HCT116 (cell line): ENCODE data around the gene CKMT2. TPM values are rescaled to one million over a fixed set of nuclear protein-coding genes. Genes with fewer than 3 reads are reported as not detected.

ENCODE experiments used
- ATAC-seq: fragments of 200-7000 bp; cut with Tn5 transposase; 2 replicates; pipeline ENCODE4 v1.9.1; 2020; ENCODE audit warnings: mild to moderate bottlenecking, moderate library complexity
- BruUV-seq: library from RNA; stranded (reverse); fragments of 400-500 nt; replicated peaks from 2 replicates; lab custom pipeline; 2021; lab: Mats Ljungman, UMichigan
- CTCF ChIA-PET: fragments of 300-600 bp; sonication (Branson Sonifier 250); formaldehyde crosslinking; loops from one replicate; lab custom pipeline; 2021; ENCODE audit warnings: antibody characterized with exemption; lab: Charles Lee
- POLR2A ChIA-PET: fragments of 300-600, 350-600 bp; sonication (Branson Sonifier 250); formaldehyde crosslinking; loops from one replicate; lab custom pipeline; 2021; ENCODE audit warnings: antibody characterized with exemption; lab: Charles Lee
- RAD21 ChIA-PET, 2 experiments: fragments of 300-600 bp; sonication (Branson Sonifier 250); formaldehyde crosslinking; loops; one replicate each; lab custom pipeline; 2023; ENCODE audit warnings: low total read pairs in 2 of 2; ENCODE audit not compliant: uncharacterized antibody in 2 of 2, unreplicated experiment in 2 of 2, low non-redundant PET in 1 of 2; lab: Charles Lee
- DNase-seq: peaks from one replicate; pipeline ENCODE4 v3.0.0-alpha.2; 2010; ENCODE audit warnings: low read depth, low spot score
- H2AFZ ChIP-seq: fragments of 200-600 bp; shearing (Covaris generic), sonication (generic); 2 replicates; pipeline ENCODE4 v1.6.1; 2017; ENCODE audit warnings: low read depth, mixed run types, mixed read lengths, antibody characterized with exemption, low read length; ENCODE audit not compliant: poor library complexity, severe bottlenecking
- H3K27ac ChIP-seq: 2 replicates; pipeline ENCODE4 v1.5.1; 2012; ENCODE audit warnings: low read depth, low read length
- H3K27me3 ChIP-seq: fragments of 200-600 bp; sonication (generic); 2 replicates; pipeline ENCODE4 v1.6.1; 2016; ENCODE audit warnings: mixed run types, low read length, mixed read lengths; ENCODE audit not compliant: insufficient read depth
- H3K36me3 ChIP-seq, 2 experiments: fragments of 200-500 bp in 1 of 2; fragments of 200-600 bp in 1 of 2; sonication (Bioruptor generic) in 1 of 2; sonication (generic) in 1 of 2; 2 replicates each; pipeline versions ENCODE4 v1.5.1 to v1.6.1; 2014 to 2016; ENCODE audit warnings: low read length in 2 of 2, inconsistent platforms in 1 of 2, mixed read lengths in 1 of 2, mixed run types in 1 of 2; ENCODE audit not compliant: insufficient read depth in 2 of 2, control insufficient read depth in 1 of 2
- H3K4me1 ChIP-seq, 2 experiments: fragments of 200-600 bp in 1 of 2; sonication (generic) in 1 of 2; 2 replicates each; pipeline versions ENCODE4 v1.5.1 to v1.6.1; 2012 to 2017; ENCODE audit warnings: low read length in 2 of 2, inconsistent platforms in 1 of 2, mild to moderate bottlenecking in 1 of 2, mixed read lengths in 1 of 2, mixed run types in 1 of 2, moderate library complexity in 1 of 2; ENCODE audit not compliant: insufficient read depth in 2 of 2, control insufficient read depth in 1 of 2
- H3K4me2 ChIP-seq: fragments of 200-600 bp; sonication (generic); 2 replicates; pipeline ENCODE4 v1.6.1; 2017; ENCODE audit warnings: mixed run types, low read length, mixed read lengths
- H3K4me3 ChIP-seq, 2 experiments: fragments of 200-600 bp in 1 of 2; sonication (generic) in 1 of 2; replicated peaks in 1 of 2; 2 replicates each; pipeline ENCODE4 v1.5.1; 2011 to 2016; ENCODE audit warnings: low read length in 2 of 2, control low read depth in 1 of 2, low read depth in 1 of 2, mild to moderate bottlenecking in 1 of 2, mixed read lengths in 1 of 2, mixed run types in 1 of 2
- H3K79me2 ChIP-seq: fragments of 200-600 bp; sonication (generic); 2 replicates; pipeline ENCODE4 v1.6.1; 2017; ENCODE audit warnings: mild to moderate bottlenecking, mixed run types, low read length, moderate library complexity, mixed read lengths; ENCODE audit not compliant: insufficient read depth
- H3K9ac ChIP-seq: fragments of 200-600 bp; sonication (generic); 2 replicates; pipeline ENCODE4 v1.6.1; 2016; ENCODE audit warnings: low read length, mixed read lengths
- H3K9me2 ChIP-seq: fragments of 200-600 bp; sonication (generic), shearing (Covaris generic); 2 replicates; pipeline ENCODE4 v1.6.1; 2017; ENCODE audit warnings: mixed run types, mild to moderate bottlenecking, moderate library complexity; ENCODE audit not compliant: insufficient read depth
- H3K9me3 ChIP-seq, 2 experiments: fragments of 200-500 bp in 1 of 2; fragments of 200-600 bp in 1 of 2; sonication (Bioruptor generic) in 1 of 2; sonication (generic) in 1 of 2; 2 replicates each; pipeline ENCODE4 v1.6.1; 2014 to 2017; ENCODE audit warnings: low read length in 2 of 2, mixed read lengths in 2 of 2, inconsistent platforms in 1 of 2, low read depth in 1 of 2, mild to moderate bottlenecking in 1 of 2, mixed run types in 1 of 2, moderate library complexity in 1 of 2; ENCODE audit not compliant: control insufficient read depth in 1 of 2, insufficient read depth in 1 of 2
- H4K20me1 ChIP-seq: fragments of 200-600 bp; sonication (generic), shearing (Covaris generic); 2 replicates; pipeline ENCODE4 v1.6.1; 2017; ENCODE audit warnings: mixed run types, mild to moderate bottlenecking, moderate library complexity; ENCODE audit not compliant: insufficient read depth
- CBX3 ChIP-seq: IDR thresholded peaks from 2 replicates; pipeline ENCODE4 v1.6.1; 2012; ENCODE audit warnings: low read depth
- EGR1 ChIP-seq: IDR thresholded peaks from 2 replicates; pipeline ENCODE4 v1.6.1; 2012; ENCODE audit warnings: low read depth
- EZH2 ChIP-seq: fragments of 200-600 bp; sonication (generic); IDR thresholded peaks from 2 replicates; pipeline ENCODE4 v1.6.1; 2017; ENCODE audit warnings: antibody characterized with exemption, mixed run types
- FOSL1 ChIP-seq: IDR thresholded peaks from 2 replicates; pipeline ENCODE4 v1.6.1; 2012; ENCODE audit warnings: low read depth
- JUND ChIP-seq: IDR thresholded peaks from 2 replicates; pipeline ENCODE4 v1.6.1; 2012
- POLR2A ChIP-seq: IDR thresholded peaks from 2 replicates; pipeline ENCODE4 v1.7.0; 2011; ENCODE audit warnings: borderline replicate concordance; ENCODE audit not compliant: insufficient read depth, insufficient read length; ENCODE audit errors: extremely low read depth
- POLR2AphosphoS5 ChIP-seq: IDR thresholded peaks from 2 replicates; pipeline ENCODE4 v1.6.1; 2011; ENCODE audit warnings: mild to moderate bottlenecking, low read depth, low read length, moderate library complexity
- RAD21 ChIP-seq: IDR thresholded peaks from 2 replicates; pipeline ENCODE4 v1.6.1; 2012; ENCODE audit warnings: low read depth, mild to moderate bottlenecking
- SP1 ChIP-seq: IDR thresholded peaks from 2 replicates; pipeline ENCODE4 v1.6.1; 2012; ENCODE audit warnings: low read depth
- SRF ChIP-seq: IDR thresholded peaks from 2 replicates; pipeline ENCODE4 v1.6.1; 2012; ENCODE audit warnings: low read depth
- TCF7L2 ChIP-seq: IDR thresholded peaks from 2 replicates; pipeline ENCODE4 v1.7.0; 2011; ENCODE audit warnings: borderline replicate concordance, inconsistent platforms; ENCODE audit not compliant: insufficient read depth, insufficient read length; ENCODE audit errors: extremely low read depth
- YY1 ChIP-seq: IDR thresholded peaks from 2 replicates; pipeline ENCODE4 v1.6.1; 2011; ENCODE audit warnings: low read length, low read depth, moderate library complexity, mild to moderate bottlenecking; ENCODE audit not compliant: insufficient replicate concordance; ENCODE audit errors: extremely low read depth
- ZFX ChIP-seq: fragments of 450-650 bp; IDR thresholded peaks from 2 replicates; pipeline ENCODE4 v1.6.1; 2017
- ZNF274 ChIP-seq: fragments of 200-500 bp; sonication (Bioruptor generic); IDR thresholded peaks from 2 replicates; pipeline ENCODE4 v1.6.1; 2014; ENCODE audit warnings: mild to moderate bottlenecking, low read depth, low read length, inconsistent platforms
- intact Hi-C: fragments of 100-400 bp; cut with micrococcal nuclease; formaldehyde crosslinking; loops from 2 replicates; pipeline ENCODE4 v1.10.0; 2022
- total RNA-seq: library from RNA; stranded (reverse); gene quantifications from one replicate; pipeline ENCODE4 v1.2.1, GENCODE V29; 2021; ENCODE audit not compliant: unreplicated experiment
- TF ChIP-seq, protein P1 (sequence below): IDR thresholded peaks from 2 replicates; pipeline ENCODE4 v1.6.1; 2012
- TF ChIP-seq, protein P2 (sequence below): IDR thresholded peaks from 2 replicates; pipeline ENCODE4 v1.6.1; 2011; ENCODE audit warnings: mild to moderate bottlenecking, low read length, moderate library complexity; ENCODE audit not compliant: insufficient replicate concordance; ENCODE audit errors: extremely low read depth
- TF ChIP-seq, protein P3 (sequence below), 3 experiments: fragments of 200-600 bp in 1 of 3; sonication (generic) in 1 of 3; IDR thresholded peaks in 2 of 3; conservative IDR thresholded peaks in 1 of 3; 2 replicates each; pipeline ENCODE4 v1.5.1; 2012 to 2017; ENCODE audit warnings: low read depth in 2 of 3, low read length in 2 of 3, antibody characterized with exemption in 1 of 3, borderline replicate concordance in 1 of 3, control low read depth in 1 of 3, mild to moderate bottlenecking in 1 of 3, mixed read lengths in 1 of 3, mixed run types in 1 of 3, moderate library complexity in 1 of 3; ENCODE audit not compliant: insufficient read depth in 1 of 3
- TF ChIP-seq, protein P4 (sequence below): IDR thresholded peaks from 2 replicates; pipeline ENCODE4 v1.6.1; 2012
- TF ChIP-seq, protein P5 (sequence below): IDR thresholded peaks from 2 replicates; pipeline ENCODE4 v1.6.1; 2012; ENCODE audit warnings: low read depth

Gene CKMT2
- total RNA-seq, 1 experiment from 2014 or later: not detected

DNA sequence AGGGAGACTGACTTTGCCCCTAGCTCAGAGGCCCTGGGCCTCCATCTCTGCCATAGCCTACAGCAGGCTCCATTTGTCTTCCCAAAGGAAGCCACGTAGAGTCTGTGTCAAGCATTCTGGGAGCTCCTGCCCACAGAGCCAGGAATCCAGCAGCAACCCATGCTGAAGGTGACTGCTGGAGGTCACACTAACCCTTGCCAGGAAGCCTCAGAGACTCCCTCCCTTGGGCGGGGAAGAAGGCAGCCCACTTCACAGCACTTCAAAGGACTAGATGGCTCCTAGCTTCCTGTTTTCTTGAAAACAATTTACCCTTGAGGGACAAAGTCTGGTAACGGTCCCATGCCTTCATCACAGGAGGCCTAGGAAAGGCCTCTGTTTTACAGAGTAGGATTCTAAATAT, 1.7 kb downstream of the CKMT2 start:
- H3K9me2 ChIP-seq: no peaks in the 10 kb centered on the region
- no peaks in the 10 kb centered on the region for H3K79me2 ChIP-seq
- RAD21 ChIA-PET: no interaction called here
- intact Hi-C loops: no loop called here
- H3K4me3 ChIP-seq: no peak overlapping the region
- no peaks in the 10 kb centered on the region for H4K20me1 ChIP-seq
- no peak overlapping the region for H3K27ac ChIP-seq
- no peak overlapping the region for H3K9ac ChIP-seq
- H3K27me3 ChIP-seq: no peaks in the 10 kb centered on the region
- POLR2A ChIA-PET: no interaction called here
- 0 out of 4 replicates have a peak, but pooled peaks cover 0 to 2% of the 10 kb centered on the region in 2 experiments for H3K36me3 ChIP-seq
- no peaks in the 10 kb centered on the region for H3K9me3 ChIP-seq
- DNase-seq (no peak), ATAC-seq (no peak)
- no TSS peak for BruUV-seq
- H3K4me1 ChIP-seq: no peaks in the 10 kb centered on the region
- CTCF ChIA-PET: no interaction called here
- H2AFZ ChIP-seq: no peak overlapping the region
- TF ChIP-seq EGR1: no peak
- TF ChIP-seq RAD21: no peak
- TF ChIP-seq FOSL1: no peak
- TF ChIP-seq CBX3: no peak
- no peak for TF ChIP-seq ZFX
- TF ChIP-seq, protein P1, sequence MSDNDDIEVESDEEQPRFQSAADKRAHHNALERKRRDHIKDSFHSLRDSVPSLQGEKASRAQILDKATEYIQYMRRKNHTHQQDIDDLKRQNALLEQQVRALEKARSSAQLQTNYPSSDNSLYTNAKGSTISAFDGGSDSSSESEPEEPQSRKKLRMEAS: no peak
- no peak for TF ChIP-seq ZNF274
- no peak for TF ChIP-seq TCF7L2
- no peak for TF ChIP-seq SRF
- no peak for TF ChIP-seq SP1
- TF ChIP-seq, protein P2, sequence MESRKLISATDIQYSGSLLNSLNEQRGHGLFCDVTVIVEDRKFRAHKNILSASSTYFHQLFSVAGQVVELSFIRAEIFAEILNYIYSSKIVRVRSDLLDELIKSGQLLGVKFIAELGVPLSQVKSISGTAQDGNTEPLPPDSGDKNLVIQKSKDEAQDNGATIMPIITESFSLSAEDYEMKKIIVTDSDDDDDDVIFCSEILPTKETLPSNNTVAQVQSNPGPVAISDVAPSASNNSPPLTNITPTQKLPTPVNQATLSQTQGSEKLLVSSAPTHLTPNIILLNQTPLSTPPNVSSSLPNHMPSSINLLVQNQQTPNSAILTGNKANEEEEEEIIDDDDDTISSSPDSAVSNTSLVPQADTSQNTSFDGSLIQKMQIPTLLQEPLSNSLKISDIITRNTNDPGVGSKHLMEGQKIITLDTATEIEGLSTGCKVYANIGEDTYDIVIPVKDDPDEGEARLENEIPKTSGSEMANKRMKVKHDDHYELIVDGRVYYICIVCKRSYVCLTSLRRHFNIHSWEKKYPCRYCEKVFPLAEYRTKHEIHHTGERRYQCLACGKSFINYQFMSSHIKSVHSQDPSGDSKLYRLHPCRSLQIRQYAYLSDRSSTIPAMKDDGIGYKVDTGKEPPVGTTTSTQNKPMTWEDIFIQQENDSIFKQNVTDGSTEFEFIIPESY: no peak
- no peak for TF ChIP-seq POLR2AphosphoS5
- TF ChIP-seq YY1: no peak
- TF ChIP-seq JUND: no peak
- no peak for TF ChIP-seq EZH2
- no peak for TF ChIP-seq POLR2A
- TF ChIP-seq, protein P3, sequence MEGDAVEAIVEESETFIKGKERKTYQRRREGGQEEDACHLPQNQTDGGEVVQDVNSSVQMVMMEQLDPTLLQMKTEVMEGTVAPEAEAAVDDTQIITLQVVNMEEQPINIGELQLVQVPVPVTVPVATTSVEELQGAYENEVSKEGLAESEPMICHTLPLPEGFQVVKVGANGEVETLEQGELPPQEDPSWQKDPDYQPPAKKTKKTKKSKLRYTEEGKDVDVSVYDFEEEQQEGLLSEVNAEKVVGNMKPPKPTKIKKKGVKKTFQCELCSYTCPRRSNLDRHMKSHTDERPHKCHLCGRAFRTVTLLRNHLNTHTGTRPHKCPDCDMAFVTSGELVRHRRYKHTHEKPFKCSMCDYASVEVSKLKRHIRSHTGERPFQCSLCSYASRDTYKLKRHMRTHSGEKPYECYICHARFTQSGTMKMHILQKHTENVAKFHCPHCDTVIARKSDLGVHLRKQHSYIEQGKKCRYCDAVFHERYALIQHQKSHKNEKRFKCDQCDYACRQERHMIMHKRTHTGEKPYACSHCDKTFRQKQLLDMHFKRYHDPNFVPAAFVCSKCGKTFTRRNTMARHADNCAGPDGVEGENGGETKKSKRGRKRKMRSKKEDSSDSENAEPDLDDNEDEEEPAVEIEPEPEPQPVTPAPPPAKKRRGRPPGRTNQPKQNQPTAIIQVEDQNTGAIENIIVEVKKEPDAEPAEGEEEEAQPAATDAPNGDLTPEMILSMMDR (IDR thresholded peaks at IDR 0.05 in 2 of 3, conservative IDR thresholded peaks at IDR 0.05 in 1 of 3; ENCODE audit: borderline replicate concordance in 1 of 3, insufficient read depth in 1 of 3, low read depth in 2 of 3, low read length in 2 of 3): no peak
- TF ChIP-seq, protein P4, sequence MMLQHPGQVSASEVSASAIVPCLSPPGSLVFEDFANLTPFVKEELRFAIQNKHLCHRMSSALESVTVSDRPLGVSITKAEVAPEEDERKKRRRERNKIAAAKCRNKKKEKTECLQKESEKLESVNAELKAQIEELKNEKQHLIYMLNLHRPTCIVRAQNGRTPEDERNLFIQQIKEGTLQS: no peak
- TF ChIP-seq, protein P5, sequence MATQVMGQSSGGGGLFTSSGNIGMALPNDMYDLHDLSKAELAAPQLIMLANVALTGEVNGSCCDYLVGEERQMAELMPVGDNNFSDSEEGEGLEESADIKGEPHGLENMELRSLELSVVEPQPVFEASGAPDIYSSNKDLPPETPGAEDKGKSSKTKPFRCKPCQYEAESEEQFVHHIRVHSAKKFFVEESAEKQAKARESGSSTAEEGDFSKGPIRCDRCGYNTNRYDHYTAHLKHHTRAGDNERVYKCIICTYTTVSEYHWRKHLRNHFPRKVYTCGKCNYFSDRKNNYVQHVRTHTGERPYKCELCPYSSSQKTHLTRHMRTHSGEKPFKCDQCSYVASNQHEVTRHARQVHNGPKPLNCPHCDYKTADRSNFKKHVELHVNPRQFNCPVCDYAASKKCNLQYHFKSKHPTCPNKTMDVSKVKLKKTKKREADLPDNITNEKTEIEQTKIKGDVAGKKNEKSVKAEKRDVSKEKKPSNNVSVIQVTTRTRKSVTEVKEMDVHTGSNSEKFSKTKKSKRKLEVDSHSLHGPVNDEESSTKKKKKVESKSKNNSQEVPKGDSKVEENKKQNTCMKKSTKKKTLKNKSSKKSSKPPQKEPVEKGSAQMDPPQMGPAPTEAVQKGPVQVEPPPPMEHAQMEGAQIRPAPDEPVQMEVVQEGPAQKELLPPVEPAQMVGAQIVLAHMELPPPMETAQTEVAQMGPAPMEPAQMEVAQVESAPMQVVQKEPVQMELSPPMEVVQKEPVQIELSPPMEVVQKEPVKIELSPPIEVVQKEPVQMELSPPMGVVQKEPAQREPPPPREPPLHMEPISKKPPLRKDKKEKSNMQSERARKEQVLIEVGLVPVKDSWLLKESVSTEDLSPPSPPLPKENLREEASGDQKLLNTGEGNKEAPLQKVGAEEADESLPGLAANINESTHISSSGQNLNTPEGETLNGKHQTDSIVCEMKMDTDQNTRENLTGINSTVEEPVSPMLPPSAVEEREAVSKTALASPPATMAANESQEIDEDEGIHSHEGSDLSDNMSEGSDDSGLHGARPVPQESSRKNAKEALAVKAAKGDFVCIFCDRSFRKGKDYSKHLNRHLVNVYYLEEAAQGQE: no peak
- no peak overlapping the region for H3K4me2 ChIP-seq
